Activated CD4-positive, alpha-beta T cell treated with anti-CD3 and anti-CD28 coated beads for 36 hours (primary cell): Measurements from ENCODE around the gene TRIP10. TPM values are rescaled to one million over a fixed set of nuclear protein-coding genes. Genes with fewer than 3 reads are reported as not detected.
A peak's percentile ranks its signal among the peaks of the same experiment; 100 is the strongest.

ENCODE experiments used
- ATAC-seq: fragments of 200-7000 bp; cut with Tn5 transposase; one replicate; pipeline ENCODE4 v1.10.0; 2021; ENCODE audit warnings: mild to moderate bottlenecking, moderate library complexity
- CTCF ChIA-PET: fragments of 350-600 bp; sonication (Branson Sonifier 250); formaldehyde crosslinking; loops from one replicate; lab custom pipeline; 2021; ENCODE audit warnings: antibody characterized with exemption; lab: Charles Lee
- POLR2A ChIA-PET: fragments of 350-600 bp; sonication (Branson Sonifier 250); formaldehyde crosslinking; loops from one replicate; lab custom pipeline; 2021; ENCODE audit warnings: antibody characterized with exemption, inconsistent platforms; lab: Charles Lee
- DNase-seq: peaks from one replicate; pipeline ENCODE4 v3.0.0-alpha.2; 2020
- H3K27ac Mint-ChIP-seq: one replicate; pipeline ENCODE4 v1.8.0; 2021; ENCODE audit warnings: mixed read lengths
- H3K27me3 Mint-ChIP-seq: one replicate; pipeline ENCODE4 v1.8.0; 2021; ENCODE audit warnings: mixed read lengths
- H3K36me3 Mint-ChIP-seq: one replicate; pipeline ENCODE4 v1.8.0; 2021; ENCODE audit warnings: low read depth, mixed read lengths
- H3K4me1 Mint-ChIP-seq: one replicate; pipeline ENCODE4 v1.8.0; 2021; ENCODE audit warnings: mixed read lengths
- H3K4me3 Mint-ChIP-seq: one replicate; pipeline ENCODE4 v1.8.0; 2021; ENCODE audit warnings: mild to moderate bottlenecking, moderate library complexity, mixed read lengths
- H3K9me3 Mint-ChIP-seq: one replicate; pipeline ENCODE4 v1.8.0; 2021; ENCODE audit warnings: low read depth, mixed read lengths
- intact Hi-C, 2 experiments: fragments of 100-400 bp; cut with DNase I in 1 of 2; cut with micrococcal nuclease in 1 of 2; formaldehyde crosslinking; loops; one replicate each; pipeline versions ENCODE4 v1.14.2 to v1.15.1; 2022 to 2024; cut with DNase I, micrococcal nuclease
- total RNA-seq, 2 experiments: library from RNA; stranded (reverse); gene quantifications; one replicate each; pipeline ENCODE4 v1.2.3, GENCODE V29; 2021

Gene TRIP10, protein sequence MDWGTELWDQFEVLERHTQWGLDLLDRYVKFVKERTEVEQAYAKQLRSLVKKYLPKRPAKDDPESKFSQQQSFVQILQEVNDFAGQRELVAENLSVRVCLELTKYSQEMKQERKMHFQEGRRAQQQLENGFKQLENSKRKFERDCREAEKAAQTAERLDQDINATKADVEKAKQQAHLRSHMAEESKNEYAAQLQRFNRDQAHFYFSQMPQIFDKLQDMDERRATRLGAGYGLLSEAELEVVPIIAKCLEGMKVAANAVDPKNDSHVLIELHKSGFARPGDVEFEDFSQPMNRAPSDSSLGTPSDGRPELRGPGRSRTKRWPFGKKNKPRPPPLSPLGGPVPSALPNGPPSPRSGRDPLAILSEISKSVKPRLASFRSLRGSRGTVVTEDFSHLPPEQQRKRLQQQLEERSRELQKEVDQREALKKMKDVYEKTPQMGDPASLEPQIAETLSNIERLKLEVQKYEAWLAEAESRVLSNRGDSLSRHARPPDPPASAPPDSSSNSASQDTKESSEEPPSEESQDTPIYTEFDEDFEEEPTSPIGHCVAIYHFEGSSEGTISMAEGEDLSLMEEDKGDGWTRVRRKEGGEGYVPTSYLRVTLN
- 10 to 100 TPM; 45.1 to 50.0 TPM for total RNA-seq

DNA sequence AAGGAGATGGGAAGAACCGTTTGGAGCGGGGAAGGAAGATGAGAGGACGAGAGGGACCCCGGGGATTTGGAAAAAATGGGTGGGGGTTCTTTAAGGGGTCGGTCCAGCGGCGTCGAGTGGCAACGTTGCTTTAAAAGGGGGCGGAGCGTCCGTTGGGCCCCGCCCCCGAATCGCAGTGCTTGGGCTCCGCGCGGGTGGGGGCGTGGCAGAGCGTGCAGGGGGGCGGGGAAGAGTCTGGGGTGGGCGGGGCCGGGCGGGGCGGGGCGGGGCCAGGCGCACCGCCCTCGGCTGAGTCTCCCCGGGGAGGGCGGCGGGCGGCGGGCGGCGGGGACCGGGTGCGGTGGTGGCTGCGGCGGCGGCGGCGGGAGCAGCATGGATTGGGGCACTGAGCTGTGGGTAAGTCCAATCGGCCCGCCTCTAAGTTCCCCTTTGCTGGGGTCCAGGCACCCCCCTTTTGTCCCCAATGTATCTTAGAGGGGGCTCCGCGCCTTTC is at the start of gene TRIP10:
TRIP10 (plus strand) TSS at position 291 of the 493 bp plus-strand sequence; CDS start at position 373, 82 bp downstream.
- POLR2A ChIA-PET, result no interaction called here
- intact Hi-C loops, result loop anchor here (1.0 to 5.0 kb wide), 6 partner anchors 13 to 1133 kb away; partner anchors contain the start of genes CLPP (in 1 of the 2), PRR36 (in 1 of the 2), SH2D3A (in 1 of the 2) and VAV1 (in 1 of the 2)
- no peaks in the 10 kb centered on the region for H3K27me3 Mint-ChIP-seq
- CTCF ChIA-PET, result interaction anchor here (0.6 to 4.4 kb wide), 6 partner anchors 33 to 232 kb away, joined by 3 to 38 read pairs (median 4); partner anchors contain the start of gene VAV1
- H3K4me1 Mint-ChIP-seq, result peaks cover 39% of the 10 kb centered on the region
- H3K36me3 Mint-ChIP-seq, result peaks cover 27% of the 10 kb centered on the region
- no peaks in the 10 kb centered on the region for H3K9me3 Mint-ChIP-seq
- ATAC-seq (no peak), DNase-seq (peak; percentile 91)
- H3K4me3 Mint-ChIP-seq, result peak within 1 kb of the TSS; percentile 89
- H3K27ac Mint-ChIP-seq, result peak within 1 kb of the TSS; percentile 98

DNA sequence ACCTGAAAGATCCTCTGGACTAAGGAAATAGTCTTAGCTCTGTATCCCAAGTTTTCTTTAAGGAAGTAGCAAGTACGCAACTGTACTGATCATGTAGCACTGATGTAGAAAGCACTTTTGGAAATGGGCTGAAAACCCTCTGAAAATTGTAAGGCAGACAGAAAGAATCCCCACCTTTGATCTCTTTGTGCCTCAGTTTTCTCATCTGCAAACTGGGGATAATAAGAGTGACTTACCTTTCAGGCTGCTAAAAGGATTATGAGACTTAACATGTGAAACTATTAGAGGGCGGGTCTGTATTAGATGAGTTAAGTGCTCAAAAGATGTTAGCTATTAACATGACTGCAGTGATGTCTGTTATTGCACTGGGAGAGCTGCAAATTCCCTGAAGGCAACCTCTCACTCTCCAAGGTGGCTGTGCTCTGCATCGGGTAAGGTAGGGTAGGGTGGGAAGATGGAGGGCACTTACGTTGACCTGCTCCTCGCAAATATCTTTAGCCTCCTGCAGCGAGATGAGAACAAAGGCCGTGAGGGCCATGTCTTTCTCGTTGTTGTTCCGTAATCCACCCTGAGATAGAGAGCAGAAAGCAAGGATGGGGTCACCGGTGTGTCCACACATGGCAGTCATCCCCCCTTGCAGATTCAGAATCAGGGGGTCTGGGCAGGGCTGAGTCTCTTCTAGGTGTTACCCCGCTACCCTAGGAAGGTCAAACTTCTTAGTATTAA is 49.2 kb upstream of the TRIP10 start:
- H3K27me3 Mint-ChIP-seq, result no peaks in the 10 kb centered on the region
- intact Hi-C loops, result no loop called here
- no peaks in the 10 kb centered on the region for H3K36me3 Mint-ChIP-seq
- no peak overlapping the region for H3K27ac Mint-ChIP-seq
- H3K9me3 Mint-ChIP-seq, result no peaks in the 10 kb centered on the region
- CTCF ChIA-PET, result interaction anchor here (0.7 kb wide), 1 partner anchor 71 kb away, joined by 3 read pairs; no protein-coding TSS in a partner anchor
- DNase-seq (no peak), ATAC-seq (no peak)
- no peak overlapping the region for H3K4me3 Mint-ChIP-seq
- peaks cover 18% of the 10 kb centered on the region for H3K4me1 Mint-ChIP-seq
- POLR2A ChIA-PET, result no interaction called here

DNA sequence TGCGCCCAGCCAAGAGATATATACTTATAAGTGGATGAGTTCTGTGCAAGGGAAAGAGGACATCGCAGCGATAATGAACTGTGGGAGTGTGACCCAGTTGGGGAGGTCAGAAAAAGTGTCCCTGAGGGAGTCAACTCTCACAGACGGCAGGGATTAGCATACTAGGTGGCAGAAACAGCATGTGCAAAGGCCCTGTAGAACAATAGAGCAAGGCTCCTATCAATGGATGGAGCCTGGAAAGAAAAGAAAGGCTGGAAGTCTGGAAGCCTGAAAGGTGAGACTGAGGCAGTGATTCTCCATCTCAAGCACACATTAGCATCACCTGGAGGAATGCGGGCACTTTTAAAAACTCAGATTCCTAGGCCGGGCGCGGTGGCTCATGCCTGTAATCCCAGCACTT is 48.1 kb upstream of the TRIP10 start:
- H3K27ac Mint-ChIP-seq, result no peak overlapping the region
- CTCF ChIA-PET, result no interaction called here
- no peak for DNase-seq
- POLR2A ChIA-PET, result no interaction called here
- H3K4me3 Mint-ChIP-seq, result no peak overlapping the region
- no peaks in the 10 kb centered on the region for H3K27me3 Mint-ChIP-seq
- no peaks in the 10 kb centered on the region for H3K36me3 Mint-ChIP-seq
- peaks cover 18% of the 10 kb centered on the region for H3K4me1 Mint-ChIP-seq
- intact Hi-C loops, result no loop called here
- H3K9me3 Mint-ChIP-seq, result no peaks in the 10 kb centered on the region
- no peak for ATAC-seq

DNA sequence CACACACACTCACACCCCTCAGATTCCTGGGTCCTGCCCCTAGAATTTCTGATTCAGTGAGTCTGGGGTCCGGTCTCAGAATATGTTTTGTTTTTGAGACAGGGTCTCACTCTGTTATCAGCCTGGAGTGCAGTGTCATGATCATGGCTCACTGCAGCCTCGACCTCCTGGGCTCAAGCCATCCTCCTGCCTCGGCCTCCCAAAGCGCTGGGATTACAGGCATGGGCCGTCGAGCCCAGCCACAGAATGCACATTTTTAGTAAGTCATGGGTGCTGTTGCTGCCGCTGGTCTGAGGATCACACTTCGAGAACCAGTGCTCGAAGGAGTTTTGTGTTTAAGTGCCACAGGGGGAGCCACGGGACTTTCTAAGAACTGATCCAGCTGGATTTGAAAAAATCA is 47.5 kb upstream of the TRIP10 start:
- ChIA-PET POLR2A (no interaction called here), CTCF (no interaction called here)
- DNase-seq (no peak), ATAC-seq (no peak)
- Mint-ChIP-seq H3K36me3 (no peaks in the 10 kb centered on the region), H3K4me1 (peaks cover 15% of the 10 kb centered on the region), H3K9me3 (no peaks in the 10 kb centered on the region), H3K4me3 (no peak overlapping the region), H3K27me3 (no peaks in the 10 kb centered on the region), H3K27ac (no peak overlapping the region)
- intact Hi-C loops, result no loop called here

DNA sequence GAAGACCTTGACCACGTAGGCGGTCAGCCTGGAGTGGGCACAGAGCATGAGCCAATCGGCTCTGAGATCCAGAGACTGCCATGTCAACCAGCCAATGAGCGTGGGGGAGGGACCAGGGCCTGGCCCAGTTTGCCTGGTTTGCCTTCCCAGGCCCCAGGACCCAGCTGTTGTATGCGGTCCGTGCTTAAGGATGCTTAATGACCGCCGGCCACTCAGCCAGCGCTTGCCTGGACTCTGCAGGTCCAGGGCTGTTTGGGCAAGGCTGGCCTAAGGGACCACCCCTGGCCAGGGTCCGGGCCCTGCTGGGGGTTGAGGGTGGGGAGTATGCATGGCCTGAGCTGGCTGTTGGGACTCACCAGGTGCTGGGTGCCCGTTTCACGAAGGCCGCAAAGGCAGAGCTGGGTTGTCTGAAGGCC is 46.4 kb upstream of the TRIP10 start:
- H3K36me3 Mint-ChIP-seq, result no peaks in the 10 kb centered on the region
- DNase-seq (no peak), ATAC-seq (no peak)
- no peaks in the 10 kb centered on the region for H3K9me3 Mint-ChIP-seq
- no peaks in the 10 kb centered on the region for H3K27me3 Mint-ChIP-seq
- CTCF ChIA-PET, result interaction anchor here (0.7 kb wide), 1 partner anchor 16 kb away, joined by 4 read pairs; no protein-coding TSS in a partner anchor
- no peak overlapping the region for H3K4me3 Mint-ChIP-seq
- peaks cover 14% of the 10 kb centered on the region for H3K4me1 Mint-ChIP-seq
- POLR2A ChIA-PET, result no interaction called here
- no peak overlapping the region for H3K27ac Mint-ChIP-seq
- intact Hi-C loops, result no loop called here

DNA sequence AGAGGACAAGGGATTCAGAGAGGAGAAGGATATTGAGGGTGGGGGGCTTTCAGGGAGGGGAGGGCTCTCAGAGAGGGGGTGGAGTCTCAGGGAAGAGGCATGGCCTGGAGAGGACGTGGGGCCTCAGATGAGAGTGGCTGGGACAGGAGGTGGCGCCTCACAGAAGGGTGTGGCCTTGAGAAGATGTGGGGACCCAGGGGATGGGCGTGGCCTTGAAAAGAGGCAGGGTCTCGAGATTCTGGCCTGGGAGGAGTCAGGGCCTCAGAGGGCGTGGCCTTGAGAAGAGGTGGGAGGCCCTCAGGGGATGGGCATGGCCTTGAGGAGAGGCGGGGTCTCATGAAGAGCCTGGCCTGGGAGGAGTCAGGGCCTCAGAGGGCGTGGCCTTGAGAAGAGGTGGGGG is 45.8 kb upstream of the TRIP10 start:
- H3K4me3 Mint-ChIP-seq, result no peak overlapping the region
- H3K4me1 Mint-ChIP-seq, result peaks cover 13% of the 10 kb centered on the region
- no peaks in the 10 kb centered on the region for H3K27me3 Mint-ChIP-seq
- intact Hi-C loops, result no loop called here
- no peak overlapping the region for H3K27ac Mint-ChIP-seq
- DNase-seq (peak; percentile 38), ATAC-seq (peak; percentile 39)
- CTCF ChIA-PET, result interaction anchor here (0.7 kb wide), 1 partner anchor 17 kb away, joined by 4 read pairs; no protein-coding TSS in a partner anchor
- H3K9me3 Mint-ChIP-seq, result no peaks in the 10 kb centered on the region
- POLR2A ChIA-PET, result no interaction called here
- no peaks in the 10 kb centered on the region for H3K36me3 Mint-ChIP-seq

DNA sequence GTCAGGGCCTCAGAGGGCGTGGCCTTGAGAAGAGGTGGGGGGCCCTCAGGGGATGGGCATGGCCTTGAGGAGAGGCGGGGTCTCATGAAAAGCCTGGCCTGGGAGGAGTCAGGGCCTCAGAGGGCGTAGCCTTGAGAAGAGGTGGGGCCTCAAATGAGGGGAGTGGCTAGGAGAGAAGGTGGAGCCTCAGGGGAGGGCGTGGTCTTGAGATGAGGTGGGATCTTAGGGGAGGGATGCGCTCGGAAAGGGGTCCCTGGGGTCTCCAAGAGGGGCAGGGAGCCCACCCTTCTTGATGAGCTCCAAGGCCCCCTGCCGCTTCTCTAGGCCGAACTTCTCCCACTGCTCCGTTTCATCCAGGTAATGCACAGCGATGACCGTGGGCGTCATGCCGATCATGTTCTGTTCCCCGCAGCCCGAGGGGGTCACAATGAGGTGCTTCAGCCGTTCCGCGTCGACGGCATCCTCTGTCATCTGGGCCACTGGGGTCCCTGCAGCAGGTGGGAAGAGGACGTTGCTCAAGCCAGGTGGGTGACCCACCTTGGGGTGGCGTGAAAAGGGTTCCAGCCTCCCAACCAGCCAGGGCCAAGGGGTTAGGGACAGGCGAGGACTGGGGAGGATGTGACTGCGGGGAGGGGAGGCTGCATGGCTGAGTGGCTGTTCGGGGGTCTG is 45.2 kb upstream of the TRIP10 start:
- Mint-ChIP-seq H3K9me3 (no peaks in the 10 kb centered on the region), H3K27ac (no peak overlapping the region)
- POLR2A ChIA-PET, result no interaction called here

DNA sequence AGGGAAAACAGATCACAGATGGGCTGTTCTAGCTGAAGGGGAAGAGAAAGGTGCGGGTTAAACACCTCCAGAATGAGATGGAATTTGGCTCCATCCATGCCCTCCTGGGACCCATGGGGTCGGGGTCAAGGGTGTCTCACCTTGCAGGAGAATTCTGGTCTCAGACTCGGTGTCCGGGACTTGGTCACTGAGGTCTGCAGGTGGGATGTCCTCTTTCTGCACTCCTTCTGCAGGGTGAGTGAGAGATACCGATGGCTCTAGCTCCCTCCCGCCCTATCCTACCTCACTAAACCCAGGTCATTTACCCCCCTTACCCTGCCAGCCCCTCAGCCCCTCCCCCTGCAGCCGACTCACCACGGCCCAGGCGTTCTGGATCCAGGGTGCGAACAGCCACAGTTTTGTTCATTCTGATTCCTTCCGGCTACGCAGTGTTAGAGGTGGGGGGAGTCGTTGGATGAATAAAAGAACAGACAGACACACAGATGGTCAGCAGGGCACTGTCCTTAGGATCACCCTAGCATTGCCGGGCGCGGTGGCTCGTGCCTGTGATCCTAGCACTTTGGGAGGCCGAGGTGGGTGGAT is 43.1 kb upstream of the TRIP10 start:
- POLR2A ChIA-PET, result interaction anchor here (0.6 kb wide), 1 partner anchor 41 kb away, joined by 3 read pairs; the partner anchor contains the start of gene GPR108
- H3K27ac Mint-ChIP-seq, result no peak overlapping the region
- no peaks in the 10 kb centered on the region for H3K9me3 Mint-ChIP-seq
- H3K27me3 Mint-ChIP-seq, result no peaks in the 10 kb centered on the region
- DNase-seq (no peak), ATAC-seq (no peak)
- CTCF ChIA-PET, result interaction anchor here (1.5 kb wide), 1 partner anchor 10 kb away, joined by 5 read pairs; no protein-coding TSS in a partner anchor
- no peak overlapping the region for H3K4me3 Mint-ChIP-seq
- no peaks in the 10 kb centered on the region for H3K36me3 Mint-ChIP-seq
- intact Hi-C loops, result no loop called here
- H3K4me1 Mint-ChIP-seq, result peaks cover 4% of the 10 kb centered on the region

More for the DNA sequence above, 45.2 kb upstream of the TRIP10 start:
- ATAC-seq (peak; percentile 70), DNase-seq (peak; percentile 29)
- Mint-ChIP-seq H3K36me3 (no peaks in the 10 kb centered on the region), H3K4me3 (no peak overlapping the region), H3K27me3 (no peaks in the 10 kb centered on the region), H3K4me1 (peaks cover 9% of the 10 kb centered on the region)
- CTCF ChIA-PET, result no interaction called here
- intact Hi-C loops, result no loop called here

DNA sequence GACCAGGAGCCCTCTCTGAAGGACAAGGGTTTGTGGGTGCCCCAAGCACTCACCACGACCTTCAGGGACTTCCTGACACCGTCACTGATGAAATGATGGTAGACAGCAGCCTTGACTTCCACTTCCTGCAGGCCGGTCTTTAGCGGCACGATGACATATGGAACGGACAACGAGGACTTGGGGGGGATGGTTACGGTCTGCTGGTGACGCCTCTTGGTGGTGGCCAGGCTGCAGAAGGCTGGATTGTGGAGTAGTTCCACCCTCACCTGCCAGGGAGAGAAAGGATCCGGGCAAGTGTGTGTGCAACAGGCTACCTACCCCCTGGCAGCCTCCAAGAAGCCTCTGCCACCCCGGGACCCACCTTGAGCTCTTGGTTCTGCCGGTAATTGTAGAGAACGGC is 42.2 kb upstream of the TRIP10 start:
- Mint-ChIP-seq H3K4me1 (peaks cover 4% of the 10 kb centered on the region), H3K27ac (no peak overlapping the region), H3K9me3 (no peaks in the 10 kb centered on the region), H3K27me3 (no peaks in the 10 kb centered on the region), H3K4me3 (no peak overlapping the region), H3K36me3 (no peaks in the 10 kb centered on the region)
- DNase-seq (no peak), ATAC-seq (peak; percentile 14)
- intact Hi-C loops, result no loop called here
- CTCF ChIA-PET, result no interaction called here
- POLR2A ChIA-PET, result no interaction called here

DNA sequence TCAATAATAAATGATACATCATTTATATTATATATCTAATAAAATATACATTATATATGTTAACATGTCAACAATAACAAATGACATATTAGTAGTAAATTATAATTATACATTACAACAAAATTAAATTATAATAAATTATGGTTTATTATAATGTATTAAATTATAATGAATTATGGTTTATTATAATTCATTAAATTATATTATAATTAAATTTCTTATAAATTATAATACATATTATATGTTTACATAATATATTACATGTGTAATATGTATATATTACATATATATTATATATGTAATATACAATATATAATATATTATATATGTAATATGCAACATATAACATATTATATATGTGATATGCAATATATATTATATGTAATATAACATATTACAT is 39.5 kb upstream of the TRIP10 start:
- H3K4me3 Mint-ChIP-seq, result no peak overlapping the region
- intact Hi-C loops, result no loop called here
- POLR2A ChIA-PET, result no interaction called here
- ATAC-seq, result no peak
- CTCF ChIA-PET, result no interaction called here
- H3K9me3 Mint-ChIP-seq, result no peaks in the 10 kb centered on the region
- H3K27ac Mint-ChIP-seq, result no peak overlapping the region
- no peak for DNase-seq
- H3K36me3 Mint-ChIP-seq, result no peaks in the 10 kb centered on the region
- no peaks in the 10 kb centered on the region for H3K27me3 Mint-ChIP-seq
- H3K4me1 Mint-ChIP-seq, result peaks cover 4% of the 10 kb centered on the region
